Skeletal muscle satellite cell (primary cell): ENCODE results near the gene CSAD.
"Not testable (repeated sequence)": the region's sequence is repeated elsewhere in the genome, so short reads cannot be mapped to it uniquely, and the experiment has no call there.

ENCODE experiments used
- H3K27me3 ChIP-seq: 2 replicates; pipeline ENCODE4 v1.7.0; 2013; ENCODE audit warnings: low read length; ENCODE audit not compliant: control insufficient read depth, insufficient read depth
- H3K36me3 ChIP-seq: 2 replicates; pipeline ENCODE4 v1.7.0; 2013; ENCODE audit warnings: mild to moderate bottlenecking, control low read depth, low read length; ENCODE audit not compliant: insufficient read depth
- H3K4me1 ChIP-seq: 2 replicates; pipeline ENCODE4 v1.7.0; 2013; ENCODE audit warnings: low read length; ENCODE audit not compliant: control insufficient read depth, insufficient read depth
- H3K4me2 ChIP-seq: 2 replicates; pipeline ENCODE4 v1.7.0; 2013; ENCODE audit warnings: mild to moderate bottlenecking, low read length
- H3K4me3 ChIP-seq: 2 replicates; pipeline ENCODE4 v1.7.0; 2013; ENCODE audit warnings: low read length
- H3K9ac ChIP-seq: 2 replicates; pipeline ENCODE4 v1.7.0; 2013; ENCODE audit warnings: mild to moderate bottlenecking, low read depth, low read length, moderate library complexity
- H3K9me3 ChIP-seq: replicated peaks from 2 replicates; pipeline ENCODE4 v1.7.0; 2013; ENCODE audit warnings: mild to moderate bottlenecking, control low read depth, low read length

CSAD gene

DNA sequence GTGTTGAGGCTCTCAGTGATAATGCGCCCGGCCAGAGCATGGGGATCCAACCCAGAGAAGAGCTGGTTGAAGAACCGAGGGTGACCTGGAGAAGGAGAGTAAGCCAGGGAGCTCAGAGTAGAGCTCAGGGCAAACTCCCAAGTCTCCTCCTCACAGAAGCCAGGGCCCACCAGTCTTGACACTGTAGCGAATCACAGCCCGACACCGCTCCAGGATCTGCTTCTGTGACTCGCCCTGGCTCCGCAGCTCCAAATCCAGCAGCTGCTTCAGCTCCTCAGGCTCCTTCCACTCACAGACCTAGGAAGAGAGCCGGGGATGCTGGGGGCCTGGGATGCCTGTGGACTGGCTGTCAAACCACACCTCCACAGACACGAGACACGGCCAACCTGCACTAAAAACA, 8.4 kb downstream of the CSAD start:
- no peaks in the 10 kb centered on the region for H3K27me3 ChIP-seq

DNA sequence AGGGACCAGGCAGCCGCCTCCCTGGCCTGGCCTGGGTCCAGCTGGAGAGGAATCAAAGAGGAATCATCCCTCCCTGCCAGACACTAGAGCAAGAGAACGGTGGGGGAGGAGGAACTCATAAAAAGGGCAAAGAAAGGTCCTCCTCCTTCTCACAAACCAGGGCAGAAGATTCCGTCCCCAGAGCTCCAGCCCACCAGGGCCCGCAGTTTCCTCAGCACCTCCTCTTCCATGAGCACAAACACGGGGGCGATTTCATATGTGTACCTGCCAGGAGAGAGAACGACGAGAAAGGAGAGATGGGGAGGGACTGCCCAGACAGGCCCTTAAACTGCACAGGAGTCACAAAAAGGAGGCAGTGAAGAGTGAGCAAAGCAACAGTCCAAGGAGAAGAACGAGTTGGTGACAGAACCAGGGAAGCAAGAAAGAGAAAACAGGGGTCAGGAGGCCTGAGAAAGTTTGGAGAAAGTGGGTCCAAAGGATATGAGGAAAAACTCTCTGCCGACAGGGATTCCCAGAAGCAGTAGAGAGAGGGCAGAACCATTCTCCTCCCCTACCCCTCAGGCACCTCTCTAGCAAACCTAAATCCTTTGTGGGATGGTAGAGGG, 8.9 kb downstream of the CSAD start:
- H3K4me2 ChIP-seq = no peak overlapping the region
- peaks cover 13% of the 10 kb centered on the region for H3K4me1 ChIP-seq
- H3K27me3 ChIP-seq = no peaks in the 10 kb centered on the region
- H3K36me3 ChIP-seq = peaks cover 10% of the 10 kb centered on the region
- H3K9ac ChIP-seq = no peak overlapping the region
- no peaks in the 10 kb centered on the region for H3K9me3 ChIP-seq
- no peak overlapping the region for H3K4me3 ChIP-seq

More for the DNA sequence above, 8.4 kb downstream of the CSAD start:
- no peak overlapping the region for H3K4me3 ChIP-seq
- no peaks in the 10 kb centered on the region for H3K9me3 ChIP-seq
- H3K9ac ChIP-seq = no peak overlapping the region
- H3K4me2 ChIP-seq = no peak overlapping the region
- H3K36me3 ChIP-seq = peaks cover 10% of the 10 kb centered on the region
- peaks cover 13% of the 10 kb centered on the region for H3K4me1 ChIP-seq

DNA sequence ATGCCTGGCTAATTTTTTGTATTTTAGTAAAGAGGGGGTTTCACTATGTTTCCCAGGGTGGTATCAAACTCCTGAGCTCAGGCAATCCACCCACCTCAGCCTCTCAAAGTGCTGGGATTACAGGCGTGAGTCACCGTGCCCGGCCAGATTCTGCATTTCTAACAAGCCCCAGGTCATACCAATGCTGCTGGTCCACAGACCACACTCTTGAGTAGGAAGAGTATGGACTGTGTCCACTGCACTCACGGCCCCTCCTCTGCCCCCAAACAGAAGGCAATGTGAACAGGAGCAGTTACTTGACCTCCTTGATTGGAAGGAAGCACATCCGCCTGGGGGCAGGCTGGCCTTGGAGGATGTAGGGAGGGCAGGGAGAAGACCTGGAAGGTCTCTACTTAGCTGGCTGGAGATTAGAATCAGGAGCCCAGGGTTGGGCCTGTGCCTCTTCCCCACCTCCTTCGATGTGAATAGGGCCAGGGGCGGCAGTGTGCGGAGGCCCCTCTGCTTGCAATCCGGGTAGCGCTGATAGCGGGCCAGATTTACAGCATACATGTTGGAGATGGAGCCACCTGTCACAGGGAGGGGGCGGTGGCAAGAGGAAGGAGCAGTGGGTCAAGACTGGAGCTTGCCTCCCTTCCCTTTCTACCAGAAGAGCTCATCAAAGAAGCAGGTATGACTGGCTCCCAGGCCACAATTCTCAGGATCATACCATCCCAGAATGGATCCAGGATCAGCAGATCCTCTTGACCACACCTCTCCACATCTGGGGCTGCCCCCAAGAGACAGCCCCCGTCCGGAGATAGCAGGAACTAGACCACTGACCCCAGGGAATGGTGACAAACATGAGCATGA, 9.6 kb downstream of the CSAD start:
- no peak overlapping the region for H3K4me3 ChIP-seq
- H3K9ac ChIP-seq = no peak overlapping the region
- no peaks in the 10 kb centered on the region for H3K9me3 ChIP-seq
- H3K4me1 ChIP-seq = peaks cover 13% of the 10 kb centered on the region
- H3K27me3 ChIP-seq = no peaks in the 10 kb centered on the region
- no peak overlapping the region for H3K4me2 ChIP-seq
- H3K36me3 ChIP-seq = peaks cover 10% of the 10 kb centered on the region

DNA sequence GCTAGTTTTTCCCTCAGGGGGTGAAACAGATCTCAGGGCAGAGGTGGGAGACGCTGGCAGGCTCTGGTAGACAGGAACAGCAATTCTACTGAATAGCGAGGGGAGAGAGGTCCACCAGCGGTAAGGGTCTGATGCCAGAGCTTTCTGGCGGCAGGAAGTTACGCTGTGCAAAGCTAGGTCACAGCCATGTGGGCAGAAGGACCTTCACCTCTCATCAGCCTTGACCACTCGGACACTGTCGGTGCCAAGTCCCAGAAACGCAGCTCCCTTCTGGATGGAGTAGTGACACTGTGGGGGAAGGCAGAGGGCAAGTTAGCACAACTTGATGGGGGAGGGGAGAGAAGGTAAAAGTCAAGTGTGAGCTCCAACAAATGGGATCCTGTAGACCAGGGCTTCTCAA, 10.5 kb downstream of the CSAD start:
- Histone ChIP-seq H3K27me3 (no peaks in the 10 kb centered on the region), H3K36me3 (peaks cover 10% of the 10 kb centered on the region), H3K4me3 (no peak overlapping the region), H3K4me2 (no peak overlapping the region), H3K4me1 (peaks cover 11% of the 10 kb centered on the region), H3K9me3 (no peaks in the 10 kb centered on the region), H3K9ac (no peak overlapping the region)

DNA sequence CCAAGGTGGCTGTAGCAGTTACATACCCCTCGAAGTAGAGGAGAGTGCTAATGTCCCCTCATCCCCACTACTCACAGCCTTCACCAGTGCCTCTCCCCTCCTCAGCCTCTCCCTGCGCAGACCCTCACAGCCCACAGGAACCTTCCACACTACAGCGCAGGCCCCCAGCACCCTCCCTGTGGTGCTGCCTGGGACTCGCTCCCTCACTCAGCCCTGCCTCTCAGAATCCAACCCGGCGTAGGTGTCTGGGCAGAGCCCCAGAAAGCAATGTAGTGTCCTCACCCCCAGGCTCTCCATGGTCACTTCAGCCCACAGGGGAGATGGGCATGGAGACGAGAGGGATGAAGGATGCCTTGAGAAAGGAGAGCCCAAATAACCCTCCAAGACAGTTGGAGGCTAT, 11.1 kb downstream of the CSAD start:
- H3K9ac ChIP-seq = no peak overlapping the region

DNA sequence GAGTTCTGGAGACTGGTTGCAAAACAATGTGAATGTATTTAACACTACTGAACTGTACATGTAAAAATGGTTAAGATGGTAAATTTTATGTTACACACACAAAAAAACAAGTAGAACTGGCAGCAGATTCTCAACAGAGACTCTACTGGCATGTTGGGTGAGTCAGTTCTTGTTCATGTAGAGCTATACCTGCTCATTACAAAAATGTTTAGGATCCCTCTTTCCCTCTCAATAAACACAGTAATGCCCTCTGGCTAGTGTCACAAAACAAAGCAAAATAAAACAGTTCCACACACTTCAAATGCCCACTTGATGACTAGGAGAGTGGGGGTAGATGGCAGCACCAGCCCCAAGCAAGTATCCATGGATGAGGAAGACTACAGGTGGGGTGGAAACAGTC, 13.9 kb downstream of the CSAD start:
- no peak overlapping the region for H3K4me3 ChIP-seq
- H3K4me1 ChIP-seq = peaks cover 4% of the 10 kb centered on the region
- peaks cover 10% of the 10 kb centered on the region for H3K36me3 ChIP-seq
- no peak overlapping the region for H3K9ac ChIP-seq
- no peaks in the 10 kb centered on the region for H3K9me3 ChIP-seq
- no peak overlapping the region for H3K4me2 ChIP-seq
- H3K27me3 ChIP-seq = no peaks in the 10 kb centered on the region

More for the DNA sequence above, 11.1 kb downstream of the CSAD start:
- Histone ChIP-seq H3K4me3 (no peak overlapping the region), H3K4me2 (no peak overlapping the region), H3K36me3 (peaks cover 10% of the 10 kb centered on the region), H3K9me3 (no peaks in the 10 kb centered on the region), H3K27me3 (no peaks in the 10 kb centered on the region), H3K4me1 (peaks cover 5% of the 10 kb centered on the region)

DNA sequence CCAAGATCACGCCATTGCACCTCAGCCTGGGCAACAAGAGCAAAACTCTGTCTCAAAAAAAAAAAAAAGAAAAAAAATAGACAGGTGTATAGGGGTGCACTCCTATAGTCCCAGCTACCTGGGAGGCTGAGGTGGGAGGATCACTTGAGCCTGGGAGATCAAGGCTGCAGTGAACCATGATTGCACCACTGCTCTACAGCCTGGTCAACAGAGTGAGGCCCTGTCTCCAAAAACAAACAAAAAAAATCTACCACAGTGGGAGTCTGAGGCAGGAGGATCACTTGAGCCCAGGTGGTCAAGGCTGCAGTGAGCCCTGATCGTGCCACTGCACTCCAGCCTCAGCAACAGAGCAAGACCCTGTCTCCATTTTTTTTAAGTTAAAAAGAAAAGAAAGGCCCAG, 17.7 kb downstream of the CSAD start:
- H3K9me3 ChIP-seq, H3K27me3 ChIP-seq, H3K36me3 ChIP-seq, H3K4me3 ChIP-seq, H3K9ac ChIP-seq, H3K4me1 ChIP-seq, H3K4me2 ChIP-seq: not testable (repeated sequence)

DNA sequence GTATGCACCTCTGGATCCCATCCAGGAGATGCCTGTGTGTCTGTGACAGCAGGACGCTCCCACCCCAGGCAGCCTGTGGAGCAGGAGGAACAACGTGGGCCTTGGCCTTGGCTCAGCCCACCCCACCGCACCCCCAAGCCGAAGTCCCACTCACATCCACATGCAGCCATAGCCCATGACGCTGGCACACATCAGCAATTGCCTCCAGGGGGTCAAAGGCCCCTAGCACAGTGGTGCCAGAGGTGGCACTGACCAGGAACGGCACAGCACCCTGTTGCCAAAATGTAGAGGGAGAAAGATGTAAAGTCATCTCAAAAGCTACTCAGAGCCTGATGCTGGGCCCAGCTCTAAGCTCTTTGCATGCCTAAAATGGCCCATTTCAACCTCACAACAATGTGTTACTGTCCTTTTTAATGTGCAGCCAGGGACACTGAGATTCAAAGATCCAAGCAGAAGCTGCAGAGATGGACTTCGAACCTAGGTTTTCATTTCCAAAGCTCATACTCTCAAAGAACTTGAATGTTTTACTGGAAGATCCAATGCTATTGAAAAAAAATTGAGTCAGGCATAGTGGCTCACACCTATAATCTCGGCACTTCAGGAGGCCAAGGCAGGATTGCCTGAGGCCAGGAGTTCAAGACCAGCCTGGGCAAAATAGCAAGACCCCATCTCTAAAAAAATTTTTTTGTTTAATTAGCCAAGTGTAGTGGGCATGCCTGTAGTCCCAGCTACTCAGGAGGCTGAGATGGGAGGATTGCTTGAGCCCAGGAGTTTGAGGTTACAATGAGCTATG, 19.4 kb downstream of the CSAD start:
- Histone ChIP-seq H3K4me1 (no peaks in the 10 kb centered on the region), H3K27me3 (no peaks in the 10 kb centered on the region), H3K9ac (no peak overlapping the region), H3K36me3 (no peaks in the 10 kb centered on the region), H3K9me3 (no peaks in the 10 kb centered on the region), H3K4me3 (no peak overlapping the region), H3K4me2 (no peak overlapping the region)

DNA sequence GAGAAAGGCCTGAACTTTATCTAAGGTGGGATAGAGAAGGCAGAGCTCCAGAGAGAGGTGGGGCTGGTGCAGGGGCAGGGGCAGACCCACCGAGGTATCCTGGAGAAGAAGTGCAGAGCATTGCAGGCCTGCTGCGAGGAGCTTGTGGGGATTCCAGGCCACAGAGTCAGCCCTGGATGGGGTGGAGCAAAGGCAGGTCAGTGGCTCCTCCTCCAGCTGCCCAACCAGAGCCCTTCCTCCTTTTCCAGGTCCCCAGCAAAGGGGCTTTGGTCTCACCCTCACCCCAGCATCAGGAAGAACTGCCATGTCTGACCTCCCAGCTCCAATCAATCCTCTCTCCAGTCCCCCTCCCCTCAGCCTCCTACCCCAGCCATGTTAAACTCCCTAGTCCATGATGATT, 20.1 kb downstream of the CSAD start:
- Histone ChIP-seq H3K27me3 (no peaks in the 10 kb centered on the region), H3K4me3 (no peak overlapping the region), H3K4me1 (no peaks in the 10 kb centered on the region), H3K9ac (no peak overlapping the region), H3K4me2 (no peak overlapping the region), H3K36me3 (no peaks in the 10 kb centered on the region), H3K9me3 (no peaks in the 10 kb centered on the region)

DNA sequence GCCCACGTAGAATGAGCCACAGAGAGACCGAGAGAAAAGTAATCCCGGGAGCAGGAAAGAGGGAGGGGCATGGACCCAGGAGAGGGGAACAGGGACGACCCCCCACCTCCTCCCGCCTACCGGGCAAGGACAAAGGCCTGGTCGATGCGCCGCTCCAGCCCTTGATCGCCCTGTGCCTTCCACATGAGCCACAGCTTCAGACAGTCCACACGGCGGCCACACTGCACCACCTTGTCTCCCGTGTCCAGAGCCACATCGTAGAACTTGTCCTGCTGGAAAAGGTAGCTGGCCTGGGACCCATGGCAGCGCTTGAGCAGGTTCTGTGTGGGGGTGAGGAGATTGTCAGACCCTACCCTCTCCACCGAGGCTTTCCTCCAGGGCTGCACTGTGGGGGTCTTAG, 20.7 kb downstream of the CSAD start:
- no peaks in the 10 kb centered on the region for H3K4me1 ChIP-seq
- H3K27me3 ChIP-seq = no peaks in the 10 kb centered on the region
- H3K4me3 ChIP-seq = no peak overlapping the region
- no peak overlapping the region for H3K4me2 ChIP-seq
- H3K36me3 ChIP-seq = no peaks in the 10 kb centered on the region
- H3K9me3 ChIP-seq = no peaks in the 10 kb centered on the region
- H3K9ac ChIP-seq = no peak overlapping the region

DNA sequence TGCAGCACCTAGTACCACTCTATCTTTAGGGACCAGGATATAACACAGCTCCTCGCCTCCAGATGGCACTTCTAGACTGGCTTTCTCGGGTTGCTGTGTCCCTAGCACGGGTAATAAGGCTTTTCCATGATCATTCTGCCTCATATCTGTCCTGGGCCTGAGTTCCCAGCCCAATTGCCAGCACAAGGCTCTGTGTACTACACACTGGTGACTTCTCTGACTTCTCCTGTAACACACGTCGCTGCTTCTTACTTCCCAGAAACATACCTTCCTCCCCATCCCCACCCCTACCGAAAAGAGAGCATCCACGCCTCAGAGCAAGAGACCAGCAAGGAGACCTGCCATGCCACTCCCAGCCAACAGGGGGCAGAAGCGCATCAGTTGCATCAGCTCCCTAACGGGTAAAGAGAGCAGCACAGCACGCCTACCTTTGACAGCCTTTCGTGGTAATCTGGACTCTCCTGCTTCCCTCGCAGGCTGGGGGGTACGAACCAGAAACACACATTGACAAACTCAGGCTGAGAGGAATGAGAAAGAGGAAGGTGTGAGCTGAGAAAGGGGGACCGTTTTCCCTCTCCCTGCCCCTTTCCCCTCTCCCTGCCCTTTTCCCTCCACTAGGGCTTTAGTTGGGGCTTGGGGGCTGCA, 21.4 kb downstream of the CSAD start:
- Histone ChIP-seq H3K27me3 (no peaks in the 10 kb centered on the region), H3K4me2 (no peak overlapping the region), H3K9ac (no peak overlapping the region), H3K36me3 (no peaks in the 10 kb centered on the region), H3K4me3 (no peak overlapping the region), H3K9me3 (no peaks in the 10 kb centered on the region), H3K4me1 (no peaks in the 10 kb centered on the region)
